GM12878 (cell line): Measurements from ENCODE around the gene SLC41A1. TPM values are rescaled to one million over a fixed set of nuclear protein-coding genes. Genes with fewer than 3 reads are reported as not detected.

Source experiments
- BACH1 ChIP-seq: fragments of 450-650 bp; IDR thresholded peaks from 2 replicates; pipeline ENCODE4 v1.6.1; 2017; ENCODE audit warnings: mild to moderate bottlenecking, borderline replicate concordance
- BRCA1 ChIP-seq: IDR thresholded peaks from 2 replicates; pipeline ENCODE4 v1.6.1; 2011; ENCODE audit warnings: low read depth, low read length, improper control_type of control experiment
- ETV6 ChIP-seq, 2 experiments: fragments of 450-650 bp in 1 of 2; IDR thresholded peaks in 1 of 2; conservative IDR thresholded peaks in 1 of 2; 2 replicates each; pipeline ENCODE4 v1.6.1; 2014; ENCODE audit warnings: antibody characterized with exemption in 1 of 2, borderline replicate concordance in 1 of 2, low read depth in 1 of 2, mild to moderate bottlenecking in 1 of 2, moderate library complexity in 1 of 2
- RAD51 ChIP-seq: fragments of 450-650 bp; IDR thresholded peaks from 2 replicates; pipeline ENCODE4 v1.6.1; 2016; ENCODE audit warnings: moderate library complexity, mild to moderate bottlenecking, inconsistent platforms
- RBBP5 ChIP-seq: fragments of 200-600 bp; sonication (generic); conservative IDR thresholded peaks from 2 replicates; pipeline ENCODE4 v1.6.1; 2016
- SRF ChIP-seq, 2 experiments: IDR thresholded peaks; 2 replicates each; pipeline ENCODE4 v1.6.1; 2011; ENCODE audit warnings: low read depth in 2 of 2, low read length in 2 of 2, mild to moderate bottlenecking in 1 of 2, moderate library complexity in 1 of 2
- STAT3 ChIP-seq: IDR thresholded peaks from 2 replicates; pipeline ENCODE4 v1.6.1; 2011; ENCODE audit warnings: low read depth, low read length, improper control_type of control experiment
- polyA plus RNA-seq, 11 experiments: library from polyadenylated mRNA; depleted of rRNA in 4 of 11; unstranded in 6 of 11; stranded (reverse) in 5 of 11; fragments of >200 nt; fragmentation: Nextera tagmentation in 4 of 11; fragmentation: Illumina TruSeq in 1 of 11; extraction: Ambion mirVana in 4 of 11; extraction: Trizol in 1 of 11; gene quantifications; 1 replicate in 1 of 11; 2 replicates in 10 of 11; pipeline versions ENCODE4 v1.2.1 to v1.2.3, GENCODE V29; 2011 to 2016; ENCODE audit warnings: inconsistent platforms in 2 of 11, missing spikeins in 2 of 11, low read depth in 1 of 11
- total RNA-seq, 4 experiments: library from RNA; depleted of rRNA in 3 of 4; stranded (reverse); fragments of >200 nt in 3 of 4; fragmentation: Illumina TruSeq in 1 of 4; extraction: Trizol in 1 of 4; gene quantifications; 2 replicates each; pipeline versions ENCODE4 v1.2.1 to v1.2.3, GENCODE V29; 2013 to 2021
- TF ChIP-seq, protein P1 (sequence below): IDR thresholded peaks from 2 replicates; pipeline ENCODE4 v1.6.1; 2012; ENCODE audit warnings: mild to moderate bottlenecking, low read depth, low read length
- TF ChIP-seq, protein P2 (sequence below), 3 experiments: IDR thresholded peaks in 2 of 3; conservative IDR thresholded peaks in 1 of 3; 2 replicates each; pipeline ENCODE4 v1.5.1; 2011; ENCODE audit warnings: low read depth in 3 of 3, low read length in 3 of 3, mild to moderate bottlenecking in 3 of 3, control low read depth in 2 of 3, moderate library complexity in 2 of 3, inconsistent platforms in 1 of 3, mixed read lengths in 1 of 3; ENCODE audit not compliant: control insufficient read depth in 2 of 3, insufficient read depth in 1 of 3; ENCODE audit errors: extremely low read depth in 1 of 3
- TF ChIP-seq, protein P3 (sequence below): IDR thresholded peaks from 2 replicates; pipeline ENCODE4 v1.6.1; 2011; ENCODE audit warnings: mild to moderate bottlenecking, low read depth, low read length, moderate library complexity; ENCODE audit not compliant: insufficient replicate concordance

SLC41A1 gene
- total and polyA plus RNA-seq, 10 of the 15 experiments (the other 5 are each of a cell fraction or from before 2014, with no cell fraction given) = 0.13 to 11.3 (median 0.42) TPM

DNA sequence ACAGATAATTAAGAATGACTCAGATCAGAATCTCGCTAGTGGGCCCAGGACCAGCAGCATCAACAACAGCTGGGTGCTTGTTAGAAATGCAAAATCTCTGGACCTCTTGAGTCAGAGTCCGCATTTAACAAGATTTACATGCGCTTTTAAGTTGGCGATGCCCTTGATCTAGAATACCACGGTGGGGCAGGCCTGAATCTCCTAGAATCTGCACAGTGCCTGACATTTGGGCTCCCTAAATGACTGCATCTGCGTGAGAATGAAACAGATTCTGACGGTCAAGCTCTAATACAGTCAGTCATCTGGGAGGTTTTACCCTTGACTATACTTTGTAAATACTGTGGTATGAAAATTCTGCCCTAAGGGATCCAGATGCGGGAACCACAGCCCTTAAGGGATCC, 20.5 kb downstream of the SLC41A1 start (continued):
- TF ChIP-seq, protein P1, sequence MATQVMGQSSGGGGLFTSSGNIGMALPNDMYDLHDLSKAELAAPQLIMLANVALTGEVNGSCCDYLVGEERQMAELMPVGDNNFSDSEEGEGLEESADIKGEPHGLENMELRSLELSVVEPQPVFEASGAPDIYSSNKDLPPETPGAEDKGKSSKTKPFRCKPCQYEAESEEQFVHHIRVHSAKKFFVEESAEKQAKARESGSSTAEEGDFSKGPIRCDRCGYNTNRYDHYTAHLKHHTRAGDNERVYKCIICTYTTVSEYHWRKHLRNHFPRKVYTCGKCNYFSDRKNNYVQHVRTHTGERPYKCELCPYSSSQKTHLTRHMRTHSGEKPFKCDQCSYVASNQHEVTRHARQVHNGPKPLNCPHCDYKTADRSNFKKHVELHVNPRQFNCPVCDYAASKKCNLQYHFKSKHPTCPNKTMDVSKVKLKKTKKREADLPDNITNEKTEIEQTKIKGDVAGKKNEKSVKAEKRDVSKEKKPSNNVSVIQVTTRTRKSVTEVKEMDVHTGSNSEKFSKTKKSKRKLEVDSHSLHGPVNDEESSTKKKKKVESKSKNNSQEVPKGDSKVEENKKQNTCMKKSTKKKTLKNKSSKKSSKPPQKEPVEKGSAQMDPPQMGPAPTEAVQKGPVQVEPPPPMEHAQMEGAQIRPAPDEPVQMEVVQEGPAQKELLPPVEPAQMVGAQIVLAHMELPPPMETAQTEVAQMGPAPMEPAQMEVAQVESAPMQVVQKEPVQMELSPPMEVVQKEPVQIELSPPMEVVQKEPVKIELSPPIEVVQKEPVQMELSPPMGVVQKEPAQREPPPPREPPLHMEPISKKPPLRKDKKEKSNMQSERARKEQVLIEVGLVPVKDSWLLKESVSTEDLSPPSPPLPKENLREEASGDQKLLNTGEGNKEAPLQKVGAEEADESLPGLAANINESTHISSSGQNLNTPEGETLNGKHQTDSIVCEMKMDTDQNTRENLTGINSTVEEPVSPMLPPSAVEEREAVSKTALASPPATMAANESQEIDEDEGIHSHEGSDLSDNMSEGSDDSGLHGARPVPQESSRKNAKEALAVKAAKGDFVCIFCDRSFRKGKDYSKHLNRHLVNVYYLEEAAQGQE = no peak
- no peak for TF ChIP-seq BACH1
- TF ChIP-seq BRCA1 = no peak
- no peak for TF ChIP-seq SRF (IDR thresholded peaks at IDR 0.05; ENCODE audit: low read depth in 2 of 2, low read length in 2 of 2)
- no peak for TF ChIP-seq STAT3
- TF ChIP-seq RBBP5 = no peak
- no peak for TF ChIP-seq ETV6 (conservative IDR thresholded peaks at IDR 0.05 in 1 of 2, IDR thresholded peaks at IDR 0.05 in 1 of 2; ENCODE audit: borderline replicate concordance in 1 of 2, low read depth in 1 of 2)
- TF ChIP-seq, protein P2, sequence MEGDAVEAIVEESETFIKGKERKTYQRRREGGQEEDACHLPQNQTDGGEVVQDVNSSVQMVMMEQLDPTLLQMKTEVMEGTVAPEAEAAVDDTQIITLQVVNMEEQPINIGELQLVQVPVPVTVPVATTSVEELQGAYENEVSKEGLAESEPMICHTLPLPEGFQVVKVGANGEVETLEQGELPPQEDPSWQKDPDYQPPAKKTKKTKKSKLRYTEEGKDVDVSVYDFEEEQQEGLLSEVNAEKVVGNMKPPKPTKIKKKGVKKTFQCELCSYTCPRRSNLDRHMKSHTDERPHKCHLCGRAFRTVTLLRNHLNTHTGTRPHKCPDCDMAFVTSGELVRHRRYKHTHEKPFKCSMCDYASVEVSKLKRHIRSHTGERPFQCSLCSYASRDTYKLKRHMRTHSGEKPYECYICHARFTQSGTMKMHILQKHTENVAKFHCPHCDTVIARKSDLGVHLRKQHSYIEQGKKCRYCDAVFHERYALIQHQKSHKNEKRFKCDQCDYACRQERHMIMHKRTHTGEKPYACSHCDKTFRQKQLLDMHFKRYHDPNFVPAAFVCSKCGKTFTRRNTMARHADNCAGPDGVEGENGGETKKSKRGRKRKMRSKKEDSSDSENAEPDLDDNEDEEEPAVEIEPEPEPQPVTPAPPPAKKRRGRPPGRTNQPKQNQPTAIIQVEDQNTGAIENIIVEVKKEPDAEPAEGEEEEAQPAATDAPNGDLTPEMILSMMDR (IDR thresholded peaks at IDR 0.05 in 2 of 3, conservative IDR thresholded peaks at IDR 0.05 in 1 of 3; ENCODE audit: control insufficient read depth in 2 of 3, extremely low read depth in 1 of 3, insufficient read depth in 1 of 3, low read depth in 3 of 3, low read length in 3 of 3) = no peak
- TF ChIP-seq, protein P3, sequence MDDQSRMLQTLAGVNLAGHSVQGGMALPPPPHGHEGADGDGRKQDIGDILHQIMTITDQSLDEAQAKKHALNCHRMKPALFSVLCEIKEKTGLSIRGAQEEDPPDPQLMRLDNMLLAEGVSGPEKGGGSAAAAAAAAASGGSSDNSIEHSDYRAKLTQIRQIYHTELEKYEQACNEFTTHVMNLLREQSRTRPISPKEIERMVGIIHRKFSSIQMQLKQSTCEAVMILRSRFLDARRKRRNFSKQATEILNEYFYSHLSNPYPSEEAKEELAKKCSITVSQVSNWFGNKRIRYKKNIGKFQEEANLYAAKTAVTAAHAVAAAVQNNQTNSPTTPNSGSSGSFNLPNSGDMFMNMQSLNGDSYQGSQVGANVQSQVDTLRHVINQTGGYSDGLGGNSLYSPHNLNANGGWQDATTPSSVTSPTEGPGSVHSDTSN = no peak
- TF ChIP-seq RAD51 = no peak
